ENCODE results near the gene MAST1.

GRCh38 chr19:12881172-12881808, 43.0 kb downstream of the MAST1 start, which contains the start of gene DNASE2:
- TF ChIP-seq, protein P1, sequence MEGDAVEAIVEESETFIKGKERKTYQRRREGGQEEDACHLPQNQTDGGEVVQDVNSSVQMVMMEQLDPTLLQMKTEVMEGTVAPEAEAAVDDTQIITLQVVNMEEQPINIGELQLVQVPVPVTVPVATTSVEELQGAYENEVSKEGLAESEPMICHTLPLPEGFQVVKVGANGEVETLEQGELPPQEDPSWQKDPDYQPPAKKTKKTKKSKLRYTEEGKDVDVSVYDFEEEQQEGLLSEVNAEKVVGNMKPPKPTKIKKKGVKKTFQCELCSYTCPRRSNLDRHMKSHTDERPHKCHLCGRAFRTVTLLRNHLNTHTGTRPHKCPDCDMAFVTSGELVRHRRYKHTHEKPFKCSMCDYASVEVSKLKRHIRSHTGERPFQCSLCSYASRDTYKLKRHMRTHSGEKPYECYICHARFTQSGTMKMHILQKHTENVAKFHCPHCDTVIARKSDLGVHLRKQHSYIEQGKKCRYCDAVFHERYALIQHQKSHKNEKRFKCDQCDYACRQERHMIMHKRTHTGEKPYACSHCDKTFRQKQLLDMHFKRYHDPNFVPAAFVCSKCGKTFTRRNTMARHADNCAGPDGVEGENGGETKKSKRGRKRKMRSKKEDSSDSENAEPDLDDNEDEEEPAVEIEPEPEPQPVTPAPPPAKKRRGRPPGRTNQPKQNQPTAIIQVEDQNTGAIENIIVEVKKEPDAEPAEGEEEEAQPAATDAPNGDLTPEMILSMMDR (IDR thresholded peaks at IDR 0.05): no peak
- peak; percentile 88 for TF ChIP-seq POLR2A (IDR thresholded peaks at IDR 0.05)
- TF ChIP-seq POLR2AphosphoS5 (IDR thresholded peaks at IDR 0.05): peak; percentile 88 to 94 (median 93)
